Epithelial cell of proximal tubule (primary cell): ENCODE measurements around the gene MOGAT2. TPM values are rescaled to one million over a fixed set of nuclear protein-coding genes. Genes with fewer than 3 reads are reported as not detected.
A peak's percentile ranks its signal among the peaks of the same experiment; 100 is the strongest.

ENCODE experiments used
- DNase-seq: peaks from one replicate; pipeline ENCODE4 v3.0.0-alpha.2; 2011; ENCODE audit warnings: low read depth
- H3K4me3 ChIP-seq: 2 replicates; pipeline ENCODE4 v1.5.1; 2011; ENCODE audit warnings: low read depth, mild to moderate bottlenecking, low read length
- total RNA-seq: library from RNA; depleted of rRNA; stranded (reverse); fragments of >200 nt; gene quantifications from 2 replicates; pipeline ENCODE4 v1.2.3, GENCODE V29; 2015
- TF ChIP-seq, protein P1 (sequence below): conservative IDR thresholded peaks from 2 replicates; pipeline ENCODE4 v1.5.1; 2012; ENCODE audit warnings: low read depth, mild to moderate bottlenecking, low read length

The MOGAT2 gene
- total RNA-seq, result not detected in 2 replicates

DNA sequence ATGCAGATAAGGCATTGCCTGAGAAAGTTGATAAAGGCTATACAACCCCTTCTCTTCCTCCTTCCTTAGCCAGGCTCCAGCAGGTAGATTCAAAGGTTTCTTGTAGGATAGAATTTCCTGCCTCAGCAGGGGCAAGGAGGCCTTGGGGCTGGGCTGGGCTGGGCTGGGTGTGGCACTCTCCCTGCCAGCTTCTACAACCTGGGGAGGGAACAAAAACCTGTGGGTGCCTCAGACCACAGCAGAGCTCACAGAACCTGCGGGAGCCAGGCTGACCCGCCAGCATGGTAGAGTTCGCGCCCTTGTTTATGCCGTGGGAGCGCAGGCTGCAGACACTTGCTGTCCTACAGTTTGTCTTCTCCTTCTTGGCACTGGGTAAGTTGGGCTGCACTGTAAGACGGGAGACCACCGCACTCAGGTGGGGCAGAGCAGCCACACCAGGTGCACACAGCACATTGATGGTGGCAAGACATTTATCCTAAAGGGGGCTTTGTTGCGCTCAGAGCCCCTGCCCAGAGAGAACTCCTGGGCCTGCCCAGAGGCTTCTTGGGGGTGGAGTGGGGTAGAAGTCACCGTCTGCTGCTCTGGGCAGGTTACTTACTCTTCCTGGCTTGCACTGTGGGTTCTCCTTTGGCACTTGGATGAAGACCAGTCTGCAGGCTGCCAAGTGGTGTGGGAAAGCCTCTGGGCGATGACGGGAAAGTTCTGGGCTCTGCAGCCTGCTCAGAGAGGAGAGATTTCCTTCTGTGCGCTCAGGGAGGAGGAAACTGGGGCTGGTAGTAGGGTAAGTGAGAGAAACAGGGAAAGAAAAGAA, at the start of gene MOGAT2:
Gene MOGAT2 (plus strand): TSS at position 231 of the 811 bp plus-strand sequence. CDS start 51 bp downstream, at position 282.
- TF ChIP-seq, protein P1, sequence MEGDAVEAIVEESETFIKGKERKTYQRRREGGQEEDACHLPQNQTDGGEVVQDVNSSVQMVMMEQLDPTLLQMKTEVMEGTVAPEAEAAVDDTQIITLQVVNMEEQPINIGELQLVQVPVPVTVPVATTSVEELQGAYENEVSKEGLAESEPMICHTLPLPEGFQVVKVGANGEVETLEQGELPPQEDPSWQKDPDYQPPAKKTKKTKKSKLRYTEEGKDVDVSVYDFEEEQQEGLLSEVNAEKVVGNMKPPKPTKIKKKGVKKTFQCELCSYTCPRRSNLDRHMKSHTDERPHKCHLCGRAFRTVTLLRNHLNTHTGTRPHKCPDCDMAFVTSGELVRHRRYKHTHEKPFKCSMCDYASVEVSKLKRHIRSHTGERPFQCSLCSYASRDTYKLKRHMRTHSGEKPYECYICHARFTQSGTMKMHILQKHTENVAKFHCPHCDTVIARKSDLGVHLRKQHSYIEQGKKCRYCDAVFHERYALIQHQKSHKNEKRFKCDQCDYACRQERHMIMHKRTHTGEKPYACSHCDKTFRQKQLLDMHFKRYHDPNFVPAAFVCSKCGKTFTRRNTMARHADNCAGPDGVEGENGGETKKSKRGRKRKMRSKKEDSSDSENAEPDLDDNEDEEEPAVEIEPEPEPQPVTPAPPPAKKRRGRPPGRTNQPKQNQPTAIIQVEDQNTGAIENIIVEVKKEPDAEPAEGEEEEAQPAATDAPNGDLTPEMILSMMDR, result no peak
- no peak within 1 kb of the TSS for H3K4me3 ChIP-seq
- DNase-seq, result no peak

DNA sequence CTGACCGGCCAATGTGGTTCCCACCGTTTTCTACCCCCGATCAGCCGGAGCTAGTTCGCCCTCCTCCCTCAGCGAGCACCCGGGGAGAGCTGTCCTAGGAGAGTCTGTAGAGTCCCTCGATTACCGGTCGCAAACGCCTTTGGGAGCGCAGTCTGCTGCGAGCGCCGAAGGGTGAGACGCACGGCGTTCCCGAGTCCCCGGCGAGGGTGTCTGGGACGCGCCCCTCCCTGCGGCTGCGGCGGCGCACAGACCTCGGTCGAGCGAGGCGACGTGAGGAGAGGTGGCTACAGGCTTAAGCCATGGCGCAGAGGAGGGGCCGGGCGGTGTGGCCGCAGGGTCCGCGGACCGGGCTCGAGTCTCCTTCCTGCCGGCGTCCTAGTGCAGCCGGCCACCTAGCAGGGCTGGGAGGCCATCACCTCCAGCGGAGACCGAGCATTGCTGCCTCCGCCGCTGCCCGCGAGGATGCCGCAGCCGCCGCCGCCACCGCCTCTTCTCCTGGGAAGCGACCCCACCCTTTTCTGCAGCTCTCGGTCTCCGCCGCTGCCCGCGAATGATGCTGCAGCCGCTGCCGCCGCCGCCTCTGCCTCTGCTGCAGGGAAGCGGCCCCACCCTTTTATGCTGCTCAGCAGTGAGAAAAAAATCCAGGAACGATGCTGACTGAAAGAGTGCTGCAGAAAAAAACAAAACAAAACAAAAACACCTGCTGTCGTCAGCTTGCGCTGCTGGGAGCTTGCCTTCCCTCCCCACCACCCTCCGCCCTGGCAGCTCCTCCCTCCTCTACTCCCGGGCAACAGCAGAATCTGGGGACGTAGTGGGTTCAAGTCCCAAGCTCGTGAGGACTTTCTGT, 49.0 kb upstream of the MOGAT2 start, which contains the start of gene MAP6:
Gene MAP6 (minus strand): TSS at position 588 of the 847 bp plus-strand sequence. CDS start 669 bp downstream, outside the sequence.
- DNase-seq, result no peak
- peak within 1 kb of the TSS; percentile 45 for H3K4me3 ChIP-seq
- TF ChIP-seq, protein P1, result no peak

DNA sequence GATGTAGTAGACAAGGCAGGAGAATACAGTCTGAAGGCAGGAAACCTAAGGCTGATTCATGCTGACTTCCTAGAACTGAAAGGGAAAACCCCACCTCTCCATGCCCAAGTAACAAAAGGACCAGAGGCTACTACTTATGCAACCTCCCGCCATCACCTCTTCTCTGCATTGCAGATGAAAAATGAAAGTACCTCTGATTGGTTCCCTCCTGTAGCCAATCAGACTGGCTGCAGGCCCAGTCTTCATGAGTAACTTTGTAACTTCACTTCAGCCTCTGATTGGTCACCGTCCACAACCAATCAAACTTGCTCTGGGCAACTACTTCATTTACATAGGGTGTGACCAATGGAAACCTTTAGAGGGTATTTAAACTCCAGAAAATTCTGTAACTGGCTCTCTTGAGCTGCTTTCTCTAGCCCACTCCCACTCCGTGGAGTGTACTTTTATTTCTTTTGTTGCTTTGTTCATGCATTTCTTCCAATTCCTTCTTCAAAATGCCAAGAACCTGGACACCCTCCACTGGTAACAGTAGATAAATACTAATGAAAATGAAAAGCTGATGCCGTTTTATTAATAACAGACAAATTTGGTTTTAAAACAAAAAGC, 43.6 kb upstream of the MOGAT2 start:
- TF ChIP-seq, protein P1, result no peak
- H3K4me3 ChIP-seq, result no peak overlapping the region
- no peak for DNase-seq

DNA sequence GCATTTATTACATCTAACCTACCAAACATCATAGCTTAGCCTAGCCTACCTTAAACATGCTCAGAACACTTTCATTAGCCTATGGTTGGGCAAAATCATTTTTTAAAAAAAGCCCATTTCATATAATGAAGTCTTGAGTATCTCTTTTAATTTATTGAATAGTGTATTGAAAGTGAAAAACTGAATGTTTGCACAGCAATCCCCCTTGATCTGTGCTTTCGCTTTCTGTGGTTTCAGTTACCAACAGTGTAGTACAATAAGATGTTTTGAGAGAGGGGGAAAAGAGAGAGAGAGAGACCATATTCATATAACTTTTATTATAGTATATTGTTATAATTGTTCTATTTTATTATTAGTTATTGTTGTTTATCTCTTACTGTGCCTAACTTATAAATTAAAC, 40.4 kb upstream of the MOGAT2 start:
- DNase-seq, result no peak

DNA sequence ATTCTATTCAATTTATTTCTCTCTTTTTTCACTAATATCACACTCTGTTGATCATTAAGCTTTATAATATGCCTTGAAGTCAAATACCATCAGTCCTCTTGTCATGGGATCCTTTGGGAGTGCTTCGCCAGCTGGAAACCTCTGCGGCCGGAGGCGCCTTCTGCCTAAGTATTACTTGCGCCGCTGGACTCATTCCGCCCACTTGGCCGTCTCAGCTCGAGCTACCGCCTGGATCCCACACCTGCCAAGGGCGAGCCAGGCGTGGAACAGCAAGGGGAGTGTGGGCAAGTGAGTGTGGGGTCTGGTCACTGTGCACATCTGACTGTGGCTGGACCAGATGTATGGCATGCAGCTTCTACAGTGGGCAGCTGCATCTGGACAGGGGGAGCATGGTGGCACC, 39.7 kb upstream of the MOGAT2 start:
- no peak for DNase-seq
- TF ChIP-seq, protein P1, result no peak
- H3K4me3 ChIP-seq, result no peak overlapping the region

More for the DNA sequence above, 40.4 kb upstream of the MOGAT2 start:
- H3K4me3 ChIP-seq, result no peak overlapping the region
- TF ChIP-seq, protein P1, result no peak

DNA sequence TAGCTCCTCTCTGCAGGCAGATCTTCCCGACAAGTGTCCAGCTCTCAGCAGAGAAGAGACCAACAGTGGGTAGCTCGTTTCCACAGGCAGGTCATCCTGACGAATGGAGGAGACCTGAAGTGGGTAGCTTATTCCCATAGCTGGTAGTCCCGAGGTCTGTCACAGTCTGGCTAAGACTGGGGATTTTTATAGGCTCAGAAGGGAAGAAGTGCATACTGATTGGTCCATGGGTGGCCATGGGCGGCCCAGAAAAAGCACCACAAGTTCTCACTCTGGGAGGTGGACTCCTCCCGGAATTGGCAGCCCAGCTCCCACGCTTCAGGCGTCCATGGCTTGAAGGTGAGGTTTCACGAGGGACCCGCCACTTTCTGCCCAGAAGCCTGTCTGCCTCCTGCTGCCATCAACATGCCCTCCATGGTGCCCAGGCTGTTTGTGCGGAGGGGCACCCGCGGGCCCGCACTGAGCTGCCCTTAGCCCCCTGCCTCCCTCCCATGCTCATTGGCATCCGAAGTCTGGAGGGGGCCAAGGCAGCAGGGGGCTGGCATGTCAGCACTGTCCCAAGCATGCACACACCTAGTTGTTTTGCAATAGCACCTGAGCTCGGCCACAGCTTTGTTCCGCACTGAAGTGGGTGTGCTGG, 38.9 kb upstream of the MOGAT2 start:
- DNase-seq, result no peak
- H3K4me3 ChIP-seq, result no peak overlapping the region
- TF ChIP-seq, protein P1, result no peak
